DND-41 (cell line): ENCODE results near the gene PFKFB1.

Experiments
- ATAC-seq: fragments of 200-7000 bp; cut with Tn5 transposase; 3 replicates; pipeline ENCODE4 v1.9.1; 2021; ENCODE audit warnings: low read depth; ENCODE audit not compliant: insufficient read depth
- DNase-seq: peaks from one replicate; pipeline ENCODE4 v3.0.0-alpha.2; 2020
- H2AFZ ChIP-seq: 2 replicates; pipeline ENCODE4 v1.6.0; 2012; ENCODE audit warnings: low read depth, low read length
- H3K27ac ChIP-seq: 2 replicates; pipeline ENCODE4 v1.5.1; 2012; ENCODE audit warnings: low read length, inconsistent platforms
- H3K27me3 ChIP-seq: fragments of 200-600 bp; sonication (generic); 2 replicates; pipeline ENCODE4 v1.6.0; 2012; ENCODE audit warnings: low read length, mild to moderate bottlenecking, inconsistent platforms; ENCODE audit not compliant: insufficient read depth, poor library complexity
- H3K36me3 ChIP-seq: 2 replicates; pipeline ENCODE4 v1.5.1; 2012; ENCODE audit warnings: low read length, inconsistent platforms; ENCODE audit not compliant: insufficient read depth
- H3K4me1 ChIP-seq: 2 replicates; pipeline ENCODE4 v1.5.1; 2012; ENCODE audit warnings: mild to moderate bottlenecking, low read length; ENCODE audit not compliant: insufficient read depth
- H3K4me2 ChIP-seq: 2 replicates; pipeline ENCODE4 v1.6.0; 2012; ENCODE audit warnings: mild to moderate bottlenecking, moderate library complexity, low read length, inconsistent platforms; ENCODE audit not compliant: insufficient read depth
- H3K4me3 ChIP-seq, 2 experiments: fragments of 200-600 bp in 1 of 2; shearing (Covaris generic) in 1 of 2; 2 replicates each; pipeline ENCODE4 v1.5.1; 2012 to 2016; ENCODE audit warnings: inconsistent platforms in 2 of 2, low read length in 2 of 2, mild to moderate bottlenecking in 2 of 2, low read depth in 1 of 2, moderate library complexity in 1 of 2
- H3K79me2 ChIP-seq: 2 replicates; pipeline ENCODE4 v1.6.0; 2012; ENCODE audit warnings: low read length, inconsistent platforms; ENCODE audit not compliant: insufficient read depth
- H3K9ac ChIP-seq: 2 replicates; pipeline ENCODE4 v1.6.0; 2012; ENCODE audit warnings: low read depth, mild to moderate bottlenecking, inconsistent platforms, low read length, moderate library complexity
- H3K9me3 ChIP-seq: 2 replicates; pipeline ENCODE4 v1.5.1; 2012; ENCODE audit warnings: low read length, moderate library complexity, mild to moderate bottlenecking, inconsistent platforms; ENCODE audit not compliant: insufficient read depth, severe bottlenecking
- H4K20me1 ChIP-seq: 2 replicates; pipeline ENCODE4 v1.6.0; 2012; ENCODE audit warnings: low read length; ENCODE audit not compliant: insufficient read depth
- EZH2 ChIP-seq: IDR thresholded peaks from 3 replicates; pipeline ENCODE4 v1.6.1; 2012; ENCODE audit warnings: borderline replicate concordance, low read depth, mild to moderate bottlenecking, moderate library complexity, low read length, inconsistent platforms; ENCODE audit not compliant: severe bottlenecking
- TF ChIP-seq, protein P1 (sequence below): IDR thresholded peaks from 2 replicates; pipeline ENCODE4 v1.5.1; 2012; ENCODE audit warnings: borderline replicate concordance, low read length, moderate library complexity, mild to moderate bottlenecking; ENCODE audit not compliant: poor library complexity, severe bottlenecking; ENCODE audit errors: extremely low read depth

Gene PFKFB1

GRCh38 chrX:54978448-54978847 lies 15.5 kb downstream of the PFKFB1 start:
- H4K20me1 ChIP-seq, result no peaks in the 10 kb centered on the region
- H3K9me3 ChIP-seq, result no peaks in the 10 kb centered on the region
- no peak overlapping the region for H3K9ac ChIP-seq
- H3K36me3 ChIP-seq, result no peaks in the 10 kb centered on the region
- no peak for DNase-seq
- no peak overlapping the region for H3K27ac ChIP-seq
- no peak overlapping the region for H3K4me2 ChIP-seq
- ATAC-seq, result no peak
- H3K4me3 ChIP-seq, result no peak overlapping the region
- TF ChIP-seq, protein P1, sequence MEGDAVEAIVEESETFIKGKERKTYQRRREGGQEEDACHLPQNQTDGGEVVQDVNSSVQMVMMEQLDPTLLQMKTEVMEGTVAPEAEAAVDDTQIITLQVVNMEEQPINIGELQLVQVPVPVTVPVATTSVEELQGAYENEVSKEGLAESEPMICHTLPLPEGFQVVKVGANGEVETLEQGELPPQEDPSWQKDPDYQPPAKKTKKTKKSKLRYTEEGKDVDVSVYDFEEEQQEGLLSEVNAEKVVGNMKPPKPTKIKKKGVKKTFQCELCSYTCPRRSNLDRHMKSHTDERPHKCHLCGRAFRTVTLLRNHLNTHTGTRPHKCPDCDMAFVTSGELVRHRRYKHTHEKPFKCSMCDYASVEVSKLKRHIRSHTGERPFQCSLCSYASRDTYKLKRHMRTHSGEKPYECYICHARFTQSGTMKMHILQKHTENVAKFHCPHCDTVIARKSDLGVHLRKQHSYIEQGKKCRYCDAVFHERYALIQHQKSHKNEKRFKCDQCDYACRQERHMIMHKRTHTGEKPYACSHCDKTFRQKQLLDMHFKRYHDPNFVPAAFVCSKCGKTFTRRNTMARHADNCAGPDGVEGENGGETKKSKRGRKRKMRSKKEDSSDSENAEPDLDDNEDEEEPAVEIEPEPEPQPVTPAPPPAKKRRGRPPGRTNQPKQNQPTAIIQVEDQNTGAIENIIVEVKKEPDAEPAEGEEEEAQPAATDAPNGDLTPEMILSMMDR, result no peak
- no peak for TF ChIP-seq EZH2
- H2AFZ ChIP-seq, result no peak overlapping the region
- H3K27me3 ChIP-seq, result no peaks in the 10 kb centered on the region
- H3K79me2 ChIP-seq, result no peaks in the 10 kb centered on the region
- no peaks in the 10 kb centered on the region for H3K4me1 ChIP-seq

DNA sequence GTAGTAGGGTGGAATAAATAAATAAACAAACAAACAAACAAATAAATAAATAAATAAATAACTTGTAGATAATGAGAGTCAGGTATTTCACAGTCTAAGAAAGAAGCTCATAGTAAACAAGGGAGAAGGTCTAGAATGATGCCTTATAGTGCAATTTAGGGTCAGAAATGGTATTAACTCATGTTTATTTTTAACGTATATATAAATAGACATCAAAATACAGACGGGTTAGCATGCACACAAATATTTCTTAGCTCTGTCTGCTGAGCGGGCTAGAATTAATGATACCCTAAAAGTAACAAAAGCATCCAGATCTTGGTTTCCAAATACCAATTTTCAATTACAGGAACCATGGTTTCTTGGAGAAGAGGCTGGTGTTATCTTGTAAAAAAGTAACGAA lies 16.6 kb downstream of the PFKFB1 start:
- Histone ChIP-seq H3K27me3 (no peaks in the 10 kb centered on the region), H3K9ac (no peak overlapping the region), H3K4me3 (no peak overlapping the region), H3K4me2 (no peak overlapping the region), H2AFZ (no peak overlapping the region), H3K27ac (no peak overlapping the region), H4K20me1 (no peaks in the 10 kb centered on the region), H3K36me3 (no peaks in the 10 kb centered on the region), H3K79me2 (no peaks in the 10 kb centered on the region), H3K9me3 (no peaks in the 10 kb centered on the region), H3K4me1 (no peaks in the 10 kb centered on the region)
- TF ChIP-seq, protein P1, result no peak
- no peak for TF ChIP-seq EZH2
- no peak for ATAC-seq
- no peak for DNase-seq

GRCh38 chrX:54964766-54965497 lies 29.1 kb downstream of the PFKFB1 start:
- Histone ChIP-seq H3K9ac (no peak overlapping the region), H3K79me2 (no peaks in the 10 kb centered on the region), H3K4me3 (no peak overlapping the region), H3K4me1 (no peaks in the 10 kb centered on the region), H3K27me3 (no peaks in the 10 kb centered on the region), H4K20me1 (no peaks in the 10 kb centered on the region), H2AFZ (no peak overlapping the region), H3K36me3 (no peaks in the 10 kb centered on the region), H3K4me2 (no peak overlapping the region), H3K9me3 (no peaks in the 10 kb centered on the region), H3K27ac (no peak overlapping the region)
- DNase-seq (no peak), ATAC-seq (no peak)
- TF ChIP-seq EZH2, result no peak
- TF ChIP-seq, protein P1, result no peak
